ENCODE results near the gene RFX4.

Gene RFX4

DNA sequence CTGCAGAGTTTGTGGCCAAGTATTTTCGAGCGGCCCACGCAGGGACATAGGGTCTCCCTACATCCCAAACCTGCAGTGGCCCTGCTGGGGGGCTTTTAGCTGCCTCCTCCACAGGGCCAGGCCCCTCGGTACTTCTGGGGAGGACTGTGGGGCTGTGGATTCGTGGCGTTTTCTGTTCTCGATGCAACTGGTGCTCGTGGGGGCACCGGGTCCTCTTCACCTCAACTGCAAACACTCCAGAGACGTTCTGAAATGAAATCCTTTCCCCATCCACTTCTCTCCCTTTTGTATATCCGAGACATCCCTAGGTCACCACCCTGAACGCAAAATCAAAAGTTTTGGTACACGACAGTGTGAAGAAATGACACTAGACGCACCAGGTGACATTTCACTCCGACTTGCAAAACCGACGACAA is 2.3 kb downstream of the RFX4 start:
- no peak for DNase-seq (ENCODE audit: low read depth)
- TF ChIP-seq, protein P1, sequence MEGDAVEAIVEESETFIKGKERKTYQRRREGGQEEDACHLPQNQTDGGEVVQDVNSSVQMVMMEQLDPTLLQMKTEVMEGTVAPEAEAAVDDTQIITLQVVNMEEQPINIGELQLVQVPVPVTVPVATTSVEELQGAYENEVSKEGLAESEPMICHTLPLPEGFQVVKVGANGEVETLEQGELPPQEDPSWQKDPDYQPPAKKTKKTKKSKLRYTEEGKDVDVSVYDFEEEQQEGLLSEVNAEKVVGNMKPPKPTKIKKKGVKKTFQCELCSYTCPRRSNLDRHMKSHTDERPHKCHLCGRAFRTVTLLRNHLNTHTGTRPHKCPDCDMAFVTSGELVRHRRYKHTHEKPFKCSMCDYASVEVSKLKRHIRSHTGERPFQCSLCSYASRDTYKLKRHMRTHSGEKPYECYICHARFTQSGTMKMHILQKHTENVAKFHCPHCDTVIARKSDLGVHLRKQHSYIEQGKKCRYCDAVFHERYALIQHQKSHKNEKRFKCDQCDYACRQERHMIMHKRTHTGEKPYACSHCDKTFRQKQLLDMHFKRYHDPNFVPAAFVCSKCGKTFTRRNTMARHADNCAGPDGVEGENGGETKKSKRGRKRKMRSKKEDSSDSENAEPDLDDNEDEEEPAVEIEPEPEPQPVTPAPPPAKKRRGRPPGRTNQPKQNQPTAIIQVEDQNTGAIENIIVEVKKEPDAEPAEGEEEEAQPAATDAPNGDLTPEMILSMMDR (IDR thresholded peaks at IDR 0.05; ENCODE audit: insufficient read depth, low read depth, low read length, missing control alignments), result no peak
- no peak overlapping the region for H3K4me3 ChIP-seq (ENCODE audit: low read length)

DNA sequence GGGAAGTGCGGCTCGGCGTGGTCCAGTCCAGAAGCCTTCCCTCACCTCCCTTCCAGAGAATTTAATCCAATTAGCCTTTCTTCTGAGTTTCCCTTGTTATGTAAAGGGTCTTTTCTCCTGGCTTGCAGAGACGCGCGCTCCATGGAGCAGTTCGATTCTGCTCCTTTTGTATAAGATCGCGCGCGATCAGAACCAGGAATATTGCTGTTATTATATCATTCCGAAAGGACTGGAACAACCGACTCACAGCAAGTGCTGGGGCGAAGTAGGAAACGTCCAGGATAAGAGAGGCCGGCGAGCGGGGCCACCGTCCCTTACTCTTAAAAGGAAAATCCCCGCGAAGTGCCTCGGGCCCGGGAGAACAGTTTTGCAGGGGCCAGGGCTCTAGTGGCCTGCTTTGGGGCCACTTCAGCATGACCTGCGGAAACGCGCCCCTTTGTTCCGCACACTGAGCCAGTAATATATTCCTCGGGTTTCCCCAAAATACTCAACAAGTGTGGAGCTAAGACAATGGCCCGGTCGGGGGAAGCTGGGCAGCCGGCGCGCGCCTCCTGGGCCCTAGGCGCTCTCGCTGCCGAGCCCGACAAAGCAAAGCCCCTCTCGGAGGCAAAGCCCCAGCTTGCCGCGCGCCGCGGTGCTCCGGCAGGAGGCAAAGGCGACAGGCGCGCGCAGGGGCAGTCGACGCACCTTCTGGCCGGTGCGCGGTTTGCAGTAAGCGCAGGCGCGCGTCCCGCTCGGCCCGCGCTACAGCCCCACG is 2.9 kb downstream of the RFX4 start:
- TF ChIP-seq, protein P1 (IDR thresholded peaks at IDR 0.05; ENCODE audit: insufficient read depth, low read depth, low read length, missing control alignments), result no peak
- no peak overlapping the region for H3K4me3 ChIP-seq (ENCODE audit: low read length)
- DNase-seq (ENCODE audit: low read depth), result no peak

DNA sequence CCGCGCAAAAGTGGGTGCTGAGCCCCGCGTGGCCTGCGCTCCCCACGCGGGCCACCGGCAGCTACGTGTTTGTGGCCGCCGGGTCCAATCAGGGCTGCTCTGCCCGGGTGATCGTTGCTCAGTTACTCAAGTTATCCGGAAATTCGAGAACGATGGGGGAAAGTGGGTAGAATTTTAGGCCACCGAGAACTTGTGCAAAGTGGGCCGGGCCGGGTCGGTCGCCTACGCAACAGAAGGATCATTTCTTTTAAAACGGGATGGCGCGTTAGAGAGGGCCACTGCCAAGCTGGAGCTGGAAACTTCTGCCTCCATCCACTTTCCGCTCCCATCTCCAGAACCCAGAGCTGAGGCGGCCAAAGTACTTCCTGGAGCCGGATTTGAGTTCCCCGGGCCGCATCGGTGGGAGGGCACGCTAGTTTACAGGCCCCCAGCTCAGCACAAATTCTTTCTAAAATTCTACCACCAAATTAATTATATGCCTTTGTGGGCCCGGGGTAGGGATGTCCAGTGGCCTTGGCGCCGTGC is 3.5 kb downstream of the RFX4 start:
- TF ChIP-seq, protein P1 (IDR thresholded peaks at IDR 0.05; ENCODE audit: insufficient read depth, low read depth, low read length, missing control alignments), result no peak
- DNase-seq (ENCODE audit: low read depth), result no peak
- no peak overlapping the region for H3K4me3 ChIP-seq (ENCODE audit: low read length)

DNA sequence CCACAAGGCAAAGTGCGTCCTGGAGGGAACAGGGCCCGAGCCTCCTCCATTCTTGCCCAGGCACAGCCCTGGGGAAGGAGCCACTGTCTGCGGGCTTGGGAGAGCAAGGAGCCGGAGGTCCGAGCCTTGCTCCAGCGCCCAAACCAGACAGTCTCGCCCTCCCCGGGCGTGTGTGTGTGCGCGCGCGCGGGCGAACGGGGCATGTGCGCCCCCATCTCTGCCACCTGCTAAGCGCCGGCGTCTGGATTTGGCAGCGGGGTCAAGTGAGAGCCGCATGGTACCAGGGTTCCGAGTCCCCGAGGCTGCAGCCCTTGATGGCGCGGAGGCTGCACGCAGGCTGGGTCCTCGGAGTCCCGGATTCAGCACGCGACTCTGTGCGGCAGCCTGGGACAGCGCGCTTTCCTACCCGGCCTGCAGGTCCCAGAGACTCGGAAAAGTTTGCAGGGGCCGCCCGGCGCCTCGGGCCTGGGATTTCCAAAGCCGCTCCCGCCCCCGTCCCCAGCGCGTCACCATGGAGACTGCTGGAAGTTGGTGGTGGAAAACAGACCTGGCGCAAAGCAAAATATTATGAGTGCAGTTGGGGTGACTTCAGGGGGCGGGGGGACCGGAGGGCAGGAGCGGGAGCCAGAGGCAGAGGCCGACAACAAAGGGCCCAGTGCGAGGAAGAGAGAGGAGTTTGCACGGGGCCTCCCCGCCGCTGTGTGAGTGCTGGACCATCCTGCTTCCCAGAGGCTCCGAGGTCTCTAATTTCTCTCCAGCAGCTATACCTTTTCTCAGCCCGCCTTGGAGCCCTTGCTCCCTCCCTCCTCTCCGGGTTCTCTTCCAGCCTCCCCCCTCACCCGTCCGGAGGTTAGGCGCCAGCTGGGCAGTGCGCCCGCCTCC is 4.2 kb downstream of the RFX4 start:
- TF ChIP-seq, protein P1 (IDR thresholded peaks at IDR 0.05; ENCODE audit: insufficient read depth, low read depth, low read length, missing control alignments), result no peak
- H3K4me3 ChIP-seq (ENCODE audit: low read length), result no peak overlapping the region
- DNase-seq (ENCODE audit: low read depth), result no peak

DNA sequence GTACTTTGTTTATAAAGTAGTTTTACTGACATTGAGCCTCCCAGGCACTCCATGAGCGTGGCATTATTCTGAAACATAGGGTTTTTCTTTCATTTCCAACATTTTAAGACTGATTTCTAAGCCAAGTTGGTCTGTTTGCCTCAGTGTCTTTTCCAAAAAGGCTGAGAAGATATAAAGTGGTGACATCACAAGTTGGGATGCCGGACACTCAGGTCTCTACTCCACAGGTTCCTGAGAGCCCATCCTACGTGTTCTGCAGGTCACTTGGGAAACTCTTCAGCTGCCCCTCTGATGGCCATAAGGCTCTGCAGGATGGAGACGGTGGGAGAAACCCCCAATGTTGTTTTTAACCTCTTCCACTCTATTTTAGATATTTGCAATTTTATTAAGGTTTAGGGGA is 6.0 kb downstream of the RFX4 start:
- no peak overlapping the region for H3K4me3 ChIP-seq (ENCODE audit: low read length)
- no peak for DNase-seq (ENCODE audit: low read depth)
- TF ChIP-seq, protein P1 (IDR thresholded peaks at IDR 0.05; ENCODE audit: insufficient read depth, low read depth, low read length, missing control alignments), result no peak

DNA sequence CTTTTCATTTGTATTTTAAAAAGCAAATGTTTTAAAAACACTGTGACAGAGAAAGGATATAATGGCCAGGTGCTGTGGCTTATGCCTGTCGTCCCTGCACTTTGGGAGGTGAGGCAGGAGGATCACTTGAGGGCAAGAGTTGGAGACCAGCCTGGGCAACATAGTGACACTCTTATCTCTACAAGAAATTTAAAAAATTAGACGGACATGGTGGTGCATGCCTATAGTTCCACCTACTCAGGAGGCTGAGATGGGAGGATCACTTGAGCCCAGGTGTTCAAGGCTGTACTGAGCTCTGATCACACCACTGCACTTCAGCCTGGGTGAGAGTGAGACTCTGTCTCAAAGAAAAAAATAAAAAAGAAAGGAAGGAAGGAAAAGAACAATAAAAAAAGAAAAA is 7.8 kb downstream of the RFX4 start:
- TF ChIP-seq, protein P1 (IDR thresholded peaks at IDR 0.05; ENCODE audit: insufficient read depth, low read depth, low read length, missing control alignments), result no peak
- no peak overlapping the region for H3K4me3 ChIP-seq (ENCODE audit: low read length)
- DNase-seq (ENCODE audit: low read depth), result no peak

Measured in epithelial cell of esophagus (primary cell).